ENCODE measurements around the gene CCDC57.
"Not testable (repeated sequence)": the region's sequence is repeated elsewhere in the genome, so short reads cannot be mapped to it uniquely, and the experiment has no call there.

CCDC57 gene

DNA sequence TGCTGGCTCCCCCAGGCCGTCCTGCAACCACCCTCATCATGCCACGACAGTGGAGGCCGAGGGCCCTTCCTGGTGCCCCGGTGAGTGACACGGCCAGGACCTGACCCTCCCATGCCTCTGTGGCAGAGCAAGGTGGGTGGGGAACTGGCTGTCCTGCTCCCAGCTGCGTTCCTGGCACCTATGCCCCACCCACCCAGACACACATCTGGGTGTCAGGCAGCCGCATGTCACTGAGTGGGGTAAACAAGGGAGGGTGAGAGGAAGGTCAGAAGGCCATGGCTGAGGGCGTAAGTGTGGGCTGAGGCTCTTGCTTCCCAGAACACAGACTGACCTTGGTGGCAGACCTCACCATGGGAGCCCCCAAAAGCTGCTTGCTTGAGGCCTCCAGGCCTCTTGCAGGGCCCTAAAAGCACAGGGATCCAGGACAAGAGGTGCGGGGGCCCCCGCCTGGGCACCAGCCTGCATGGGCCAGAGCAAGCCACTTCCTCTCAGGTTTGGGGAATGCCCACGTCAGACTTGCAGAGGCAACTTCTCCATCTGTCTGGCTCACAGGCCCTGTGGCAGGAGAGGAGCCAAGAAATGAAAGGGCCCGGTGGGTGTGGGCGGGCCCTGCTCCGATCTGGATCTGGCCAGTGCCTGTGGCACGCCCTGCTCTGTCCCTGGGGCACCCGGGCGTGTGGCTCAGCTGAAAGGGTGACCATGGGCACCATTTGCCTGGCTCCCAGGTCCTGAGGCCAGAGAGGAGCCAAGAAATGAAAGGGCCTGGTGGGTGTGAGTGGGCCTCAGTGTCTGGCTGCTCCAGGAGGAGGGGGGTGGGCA lies 3.9 kb upstream of the CCDC57 start:
- peaks cover 3% of the 10 kb centered on the region for H3K9me3 Mint-ChIP-seq
- H3K4me3 Mint-ChIP-seq, result peak overlapping the region in 1 of 3 experiments; percentile 15
- TF ChIP-seq, protein P1, sequence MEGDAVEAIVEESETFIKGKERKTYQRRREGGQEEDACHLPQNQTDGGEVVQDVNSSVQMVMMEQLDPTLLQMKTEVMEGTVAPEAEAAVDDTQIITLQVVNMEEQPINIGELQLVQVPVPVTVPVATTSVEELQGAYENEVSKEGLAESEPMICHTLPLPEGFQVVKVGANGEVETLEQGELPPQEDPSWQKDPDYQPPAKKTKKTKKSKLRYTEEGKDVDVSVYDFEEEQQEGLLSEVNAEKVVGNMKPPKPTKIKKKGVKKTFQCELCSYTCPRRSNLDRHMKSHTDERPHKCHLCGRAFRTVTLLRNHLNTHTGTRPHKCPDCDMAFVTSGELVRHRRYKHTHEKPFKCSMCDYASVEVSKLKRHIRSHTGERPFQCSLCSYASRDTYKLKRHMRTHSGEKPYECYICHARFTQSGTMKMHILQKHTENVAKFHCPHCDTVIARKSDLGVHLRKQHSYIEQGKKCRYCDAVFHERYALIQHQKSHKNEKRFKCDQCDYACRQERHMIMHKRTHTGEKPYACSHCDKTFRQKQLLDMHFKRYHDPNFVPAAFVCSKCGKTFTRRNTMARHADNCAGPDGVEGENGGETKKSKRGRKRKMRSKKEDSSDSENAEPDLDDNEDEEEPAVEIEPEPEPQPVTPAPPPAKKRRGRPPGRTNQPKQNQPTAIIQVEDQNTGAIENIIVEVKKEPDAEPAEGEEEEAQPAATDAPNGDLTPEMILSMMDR (IDR thresholded peaks at IDR 0.05; ENCODE audit: unreplicated experiment in 3 of 3), result no peak

DNA sequence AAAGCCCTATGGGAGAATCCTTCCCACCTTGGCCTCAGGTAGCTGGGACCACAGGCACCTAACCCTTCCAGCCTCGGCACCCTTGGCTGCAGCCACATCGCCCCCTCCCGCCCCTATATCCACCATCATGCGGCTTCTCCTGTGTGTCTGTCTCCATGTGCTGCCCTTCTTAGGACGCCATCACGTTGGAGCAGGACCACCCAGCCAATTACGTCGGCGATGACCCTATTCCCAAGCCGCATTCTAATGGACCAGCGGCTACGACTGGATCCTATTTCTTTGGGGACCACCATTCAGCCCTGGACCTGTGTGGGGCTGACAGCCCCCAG lies 3.3 kb upstream of the CCDC57 start:
- Mint-ChIP-seq H3K36me3 (ENCODE audit: low read depth) (no peaks in the 10 kb centered on the region), H3K27ac (no peak overlapping the region), H3K9me3 (no peaks in the 10 kb centered on the region), H3K4me1 (no peaks in the 10 kb centered on the region), H3K4me3 (peak overlapping the region; percentile 15 to 50 (median 35)), H3K27me3 (ENCODE audit: low read depth) (no peaks in the 10 kb centered on the region)
- TF ChIP-seq, protein P1 (IDR thresholded peaks at IDR 0.05; ENCODE audit: unreplicated experiment in 3 of 3), result no peak

More for the DNA sequence above, 3.9 kb upstream of the CCDC57 start:
- Mint-ChIP-seq H3K27ac (no peak overlapping the region), H3K4me1 (no peaks in the 10 kb centered on the region), H3K27me3 (ENCODE audit: low read depth) (peaks cover 4% of the 10 kb centered on the region), H3K36me3 (ENCODE audit: low read depth) (no peaks in the 10 kb centered on the region)

DNA sequence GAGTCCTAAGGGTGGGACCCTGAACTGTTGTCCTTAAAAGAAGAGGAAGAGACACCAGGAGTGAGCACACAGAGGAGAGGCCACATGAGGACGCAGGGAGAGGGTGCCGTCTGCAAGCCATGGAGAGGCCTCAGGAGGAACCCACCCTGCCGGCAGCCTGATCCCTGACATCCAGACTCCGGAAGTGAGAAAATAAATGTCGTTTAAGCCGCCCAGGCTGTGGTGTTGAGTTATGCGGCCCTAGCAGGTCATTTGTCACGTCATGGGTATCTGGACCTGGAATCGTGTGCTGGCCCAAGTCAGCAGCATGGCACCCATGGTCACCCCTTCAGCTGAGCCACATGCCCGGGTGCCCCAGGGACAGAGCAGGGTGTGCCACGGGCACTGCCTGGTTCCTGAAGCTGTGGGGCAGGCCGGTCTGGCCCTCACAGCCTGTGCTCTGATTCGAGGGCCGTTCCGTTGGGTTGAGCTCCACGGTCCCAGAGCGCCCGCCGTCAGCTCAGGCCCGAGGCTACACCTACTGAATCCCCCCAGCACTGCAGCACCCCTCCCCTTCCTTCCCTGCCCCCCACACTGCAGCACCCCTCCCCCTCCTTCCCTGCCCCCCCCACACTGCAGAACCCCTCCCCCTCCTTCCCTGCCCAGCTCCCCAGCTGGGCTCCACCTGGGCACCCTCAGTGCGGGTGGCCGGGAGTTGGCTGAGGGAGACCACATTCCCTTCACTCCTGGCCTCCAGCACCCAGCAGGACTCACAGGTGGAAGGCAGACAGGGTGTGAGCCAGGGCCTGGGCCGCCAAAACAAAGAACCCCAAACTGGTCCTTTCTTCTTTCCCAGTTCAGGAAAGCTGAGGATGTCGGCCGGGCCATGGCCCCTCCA lies 2.7 kb upstream of the CCDC57 start:
- H3K9me3 Mint-ChIP-seq, result no peaks in the 10 kb centered on the region
- H3K4me1 Mint-ChIP-seq, result no peaks in the 10 kb centered on the region
- no peaks in the 10 kb centered on the region for H3K36me3 Mint-ChIP-seq (ENCODE audit: low read depth)
- H3K27me3 Mint-ChIP-seq (ENCODE audit: low read depth), result no peaks in the 10 kb centered on the region
- peak overlapping the region in 2 of 3 experiments; percentile 55 to 70 for H3K27ac Mint-ChIP-seq
- TF ChIP-seq, protein P1 (IDR thresholded peaks at IDR 0.05; ENCODE audit: unreplicated experiment in 3 of 3), result no peak
- peak overlapping the region in 1 of 3 experiments; percentile 73 for H3K4me3 Mint-ChIP-seq

DNA sequence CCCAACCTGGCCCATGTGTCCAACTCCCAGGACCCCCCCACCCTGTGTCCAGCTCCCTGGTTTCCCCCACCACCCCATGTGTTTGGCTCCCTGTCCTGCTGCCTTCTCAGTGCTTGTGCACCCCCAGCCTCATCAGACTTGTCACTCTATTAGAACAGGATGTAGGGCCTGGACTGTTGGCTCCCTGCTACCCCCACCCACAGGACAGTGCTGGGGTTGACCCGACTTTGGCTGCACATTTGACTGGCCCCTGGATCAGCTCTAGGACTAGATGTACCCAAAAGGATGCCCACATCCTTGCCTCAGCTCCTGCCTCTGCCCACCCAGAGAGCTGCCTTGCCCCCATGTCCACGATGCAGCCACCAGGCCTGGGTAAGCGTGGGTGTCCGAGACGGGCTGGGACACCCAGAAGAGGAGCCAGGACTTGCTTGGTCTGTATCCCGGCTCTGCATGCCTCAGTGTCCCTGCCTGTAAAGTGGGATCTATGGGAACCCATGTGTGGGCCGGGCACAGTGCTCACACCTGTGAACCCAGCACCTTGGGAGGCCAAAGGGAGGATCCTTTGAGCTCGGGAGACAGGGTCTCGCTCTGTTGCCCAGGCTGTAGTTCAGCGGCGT lies 1.5 kb upstream of the CCDC57 start:
- Mint-ChIP-seq H3K27me3 (ENCODE audit: low read depth) (no peaks in the 10 kb centered on the region), H3K9me3 (no peaks in the 10 kb centered on the region)

DNA sequence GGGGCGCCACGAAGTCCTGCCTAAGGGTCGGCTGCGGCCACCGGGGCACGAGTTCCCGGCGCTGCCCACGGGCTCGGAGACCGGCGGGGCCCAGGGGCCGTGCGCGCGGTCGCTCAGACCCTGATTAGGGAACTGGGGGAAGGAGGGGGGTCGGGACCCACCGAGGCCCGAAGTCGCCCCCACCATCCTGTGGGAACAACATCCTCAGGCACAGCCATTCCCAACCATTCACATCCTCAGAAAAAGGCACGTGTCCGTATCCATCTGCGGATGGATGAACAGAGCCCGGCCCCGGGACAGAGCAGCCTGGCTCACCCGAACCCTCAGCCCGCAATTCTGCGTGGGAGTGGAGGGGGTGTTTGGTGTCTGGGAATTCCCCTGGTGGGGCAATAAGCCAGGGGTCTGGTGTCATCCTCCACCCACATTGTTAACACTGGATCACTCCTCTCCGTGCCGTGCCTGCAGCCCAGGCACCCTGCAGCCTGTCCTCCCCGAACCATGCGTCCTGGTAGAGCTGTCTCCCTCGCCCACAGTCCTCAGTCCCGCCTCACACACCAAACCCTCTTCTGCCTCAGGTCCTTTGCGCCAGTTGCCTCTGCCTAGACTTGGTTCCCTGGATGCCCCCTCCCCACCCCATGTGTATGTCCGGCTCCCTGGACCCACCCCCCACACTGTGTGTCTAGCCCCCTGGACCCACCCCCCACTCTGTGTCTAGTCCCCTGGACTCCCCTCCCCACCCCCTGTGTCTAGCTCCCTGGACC lies 789 bp upstream of the CCDC57 start:
- Mint-ChIP-seq H3K9me3 (no peaks in the 10 kb centered on the region), H3K27me3 (ENCODE audit: low read depth) (no peaks in the 10 kb centered on the region), H3K4me3 (peak overlapping the region; percentile 85 to 90 (median 88)), H3K4me1 (peaks cover 6% of the 10 kb centered on the region), H3K36me3 (ENCODE audit: low read depth) (no peaks in the 10 kb centered on the region), H3K27ac (peak overlapping the region; percentile 61 to 84 (median 72))
- TF ChIP-seq, protein P1 (IDR thresholded peaks at IDR 0.05; ENCODE audit: unreplicated experiment in 3 of 3), result no peak

More for the DNA sequence above, 1.5 kb upstream of the CCDC57 start:
- Mint-ChIP-seq H3K36me3 (ENCODE audit: low read depth) (no peaks in the 10 kb centered on the region), H3K4me1 (peaks cover 6% of the 10 kb centered on the region), H3K4me3 (peak overlapping the region; percentile 73 to 78 (median 75)), H3K27ac (no peak overlapping the region)
- TF ChIP-seq, protein P1 (IDR thresholded peaks at IDR 0.05; ENCODE audit: unreplicated experiment in 3 of 3), result no peak

DNA sequence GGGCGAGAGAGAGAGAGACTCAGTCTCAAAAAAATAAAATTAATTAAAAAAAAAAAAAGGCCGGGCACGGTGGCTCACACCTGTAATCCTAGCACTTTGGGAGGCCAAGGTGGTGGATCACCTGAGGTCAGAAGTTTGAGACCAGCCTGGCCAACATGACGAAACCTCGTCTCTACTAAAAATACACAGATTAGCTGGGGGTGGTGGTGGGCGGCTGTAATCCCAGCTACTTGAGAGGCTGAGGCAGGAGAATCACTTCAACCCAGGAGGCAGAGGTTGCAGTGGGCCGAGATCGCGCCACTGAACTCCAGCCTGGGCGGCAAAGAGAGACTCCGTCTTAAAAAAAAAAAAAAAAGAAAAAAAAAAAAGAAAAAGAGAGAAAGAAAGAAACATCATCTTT lies 2.0 kb downstream of the CCDC57 start:
- peak overlapping the region in 1 of 3 experiments; percentile 72 for H3K4me3 Mint-ChIP-seq
- H3K27me3 Mint-ChIP-seq (ENCODE audit: low read depth); H3K9me3 Mint-ChIP-seq; H3K36me3 Mint-ChIP-seq (ENCODE audit: low read depth); H3K27ac Mint-ChIP-seq: not testable (repeated sequence)
- H3K4me1 Mint-ChIP-seq, result peaks cover 12% of the 10 kb centered on the region

Data from nephron (organoid).